Measurements from ENCODE around the gene SCARB2. TPM values are rescaled to one million over a fixed set of nuclear protein-coding genes. Genes with fewer than 3 reads are reported as not detected.

Gene SCARB2
- total RNA-seq, 2 experiments from 2014 or later = 34.4 to 36.0 TPM

DNA sequence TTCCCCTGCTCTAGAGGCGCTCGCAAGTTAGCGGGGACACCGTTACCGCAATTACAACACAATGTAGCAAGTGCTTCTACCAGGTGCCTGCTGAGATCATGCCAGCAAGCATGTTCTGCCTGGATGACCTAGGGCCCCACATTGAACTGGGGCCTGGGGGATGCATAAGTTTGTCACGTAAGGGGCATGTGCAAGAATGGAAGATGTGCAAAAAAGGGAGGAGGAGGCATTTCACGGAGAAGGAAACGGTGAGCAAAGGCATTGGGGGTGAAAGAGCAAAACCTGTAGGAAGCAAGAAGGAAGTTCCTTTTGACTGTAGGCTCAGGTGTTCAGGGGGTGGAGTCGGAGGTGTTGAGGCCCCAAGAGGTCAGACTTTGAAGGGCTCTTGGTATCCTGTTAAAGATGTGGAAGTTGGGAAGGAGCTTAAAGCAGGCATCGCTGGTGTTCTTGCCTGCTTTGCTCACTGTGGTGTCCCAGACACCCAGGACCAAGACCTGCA is 602 bp upstream of the SCARB2 start:
- Histone ChIP-seq H3K27ac (ENCODE audit: low read depth in 1 of 2, low read length in 2 of 2) (peak overlapping the region; percentile 76 to 82), H3K9me3 (ENCODE audit: control insufficient read depth in 1 of 2, insufficient read depth in 1 of 2, low read length in 2 of 2) (no peaks in the 10 kb centered on the region), H3K27me3 (ENCODE audit: control insufficient read depth in 1 of 2, insufficient read depth in 2 of 2, low read length in 2 of 2) (no peaks in the 10 kb centered on the region), H3K4me3 (ENCODE audit: low read length) (peak overlapping the region; percentile 83), H3K4me1 (ENCODE audit: insufficient read depth, low read length) (peaks cover 40% of the 10 kb centered on the region), H3K36me3 (ENCODE audit: insufficient read depth, low read length) (no peaks in the 10 kb centered on the region)
- Mint-ChIP-seq H3K9me3 (no peaks in the 10 kb centered on the region), H3K4me3 (peak overlapping the region; percentile 81), H3K27ac (peak overlapping the region; percentile 81), H3K4me1 (ENCODE audit: low read depth) (peaks cover 51% of the 10 kb centered on the region), H3K27me3 (no peaks in the 10 kb centered on the region), H3K36me3 (ENCODE audit: low read depth) (peaks cover 8% of the 10 kb centered on the region)
- CTCF ChIA-PET = interaction anchor here (0.7 kb wide), 2 partner anchors 14 to 35 kb away, joined by 3 read pairs; no protein-coding TSS in a partner anchor
- DNase-seq = peak in 1 of 14 experiments; percentile 49
- TF ChIP-seq, protein P1, sequence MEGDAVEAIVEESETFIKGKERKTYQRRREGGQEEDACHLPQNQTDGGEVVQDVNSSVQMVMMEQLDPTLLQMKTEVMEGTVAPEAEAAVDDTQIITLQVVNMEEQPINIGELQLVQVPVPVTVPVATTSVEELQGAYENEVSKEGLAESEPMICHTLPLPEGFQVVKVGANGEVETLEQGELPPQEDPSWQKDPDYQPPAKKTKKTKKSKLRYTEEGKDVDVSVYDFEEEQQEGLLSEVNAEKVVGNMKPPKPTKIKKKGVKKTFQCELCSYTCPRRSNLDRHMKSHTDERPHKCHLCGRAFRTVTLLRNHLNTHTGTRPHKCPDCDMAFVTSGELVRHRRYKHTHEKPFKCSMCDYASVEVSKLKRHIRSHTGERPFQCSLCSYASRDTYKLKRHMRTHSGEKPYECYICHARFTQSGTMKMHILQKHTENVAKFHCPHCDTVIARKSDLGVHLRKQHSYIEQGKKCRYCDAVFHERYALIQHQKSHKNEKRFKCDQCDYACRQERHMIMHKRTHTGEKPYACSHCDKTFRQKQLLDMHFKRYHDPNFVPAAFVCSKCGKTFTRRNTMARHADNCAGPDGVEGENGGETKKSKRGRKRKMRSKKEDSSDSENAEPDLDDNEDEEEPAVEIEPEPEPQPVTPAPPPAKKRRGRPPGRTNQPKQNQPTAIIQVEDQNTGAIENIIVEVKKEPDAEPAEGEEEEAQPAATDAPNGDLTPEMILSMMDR (IDR thresholded peaks at IDR 0.05) = no peak
- intact Hi-C loops (cut with DNase I, micrococcal nuclease) = loop anchor here in 1 of 2 experiments (5.0 to 10.0 kb wide), 5 partner anchors 227 to 943 kb away; partner anchors contain the start of genes CCNG2, CCNI and CDKL2
- ATAC-seq (ENCODE audit: poor library complexity) = peak; percentile 2
- POLR2A ChIA-PET = interaction anchor here (0.8 to 2.6 kb wide), 6 partner anchors 15 to 1607 kb away, joined by 3 to 18 read pairs (median 4); partner anchors contain the start of genes NUP54 and SDAD1

DNA sequence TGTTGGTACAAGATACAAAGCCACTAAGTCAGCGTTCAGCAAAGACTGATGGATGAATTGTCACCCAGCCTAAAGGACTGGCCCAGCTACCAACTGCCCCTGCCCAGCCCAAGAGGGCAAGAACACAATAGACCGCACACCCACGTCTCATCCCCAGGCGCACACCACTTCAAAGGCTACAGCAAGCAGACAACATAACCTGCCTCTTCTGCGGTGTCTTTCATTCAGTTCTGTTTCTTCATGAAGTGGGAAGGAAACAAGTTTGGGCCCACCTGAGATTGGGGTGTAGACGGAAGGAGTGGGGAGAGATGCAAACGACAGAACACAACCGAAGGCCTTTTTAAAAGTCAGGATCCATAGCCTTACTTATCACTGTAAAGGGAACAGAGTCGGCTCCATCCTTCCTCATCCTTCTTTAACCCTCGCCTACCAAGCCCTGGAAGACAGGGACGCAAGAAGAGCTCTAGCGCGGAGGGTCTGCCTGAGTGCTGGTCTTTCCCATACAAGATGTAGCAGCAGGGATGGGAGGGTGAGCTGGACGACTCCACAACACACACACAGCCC is 691 bp downstream of the SCARB2 start:
- H3K27me3 Mint-ChIP-seq = no peaks in the 10 kb centered on the region
- no peaks in the 10 kb centered on the region for H3K9me3 Mint-ChIP-seq
- peak overlapping the region; percentile 83 for H3K4me3 ChIP-seq (ENCODE audit: low read length)
- DNase-seq (peak in 12 of 14 experiments; percentile 10 to 85 (median 44)), ATAC-seq (ENCODE audit: poor library complexity) (peak; percentile 52)
- peaks cover 62% of the 10 kb centered on the region for H3K4me1 Mint-ChIP-seq (ENCODE audit: low read depth)
- peak overlapping the region; percentile 76 to 79 for H3K27ac ChIP-seq (ENCODE audit: low read depth in 1 of 2, low read length in 2 of 2)
- no peaks in the 10 kb centered on the region for H3K9me3 ChIP-seq (ENCODE audit: control insufficient read depth in 1 of 2, insufficient read depth in 1 of 2, low read length in 2 of 2)
- intact Hi-C loops (cut with DNase I, micrococcal nuclease) = loop anchor here (2.0 to 10.0 kb wide), 7 partner anchors 14 to 944 kb away; partner anchors contain the start of genes CCNG2 (in 1 of the 2), CCNI (in 1 of the 2), CDKL2 (in 1 of the 2) and NUP54 (in 1 of the 2)
- H3K27ac Mint-ChIP-seq = peak overlapping the region; percentile 95
- TF ChIP-seq, protein P1 (IDR thresholded peaks at IDR 0.05) = no peak
- POLR2A ChIA-PET = interaction anchor here (0.9 to 2.6 kb wide), 11 partner anchors 8 to 1608 kb away, joined by 3 to 18 read pairs (median 4); partner anchors contain the start of genes NUP54 and SDAD1
- peaks cover 8% of the 10 kb centered on the region for H3K36me3 Mint-ChIP-seq (ENCODE audit: low read depth)
- no peaks in the 10 kb centered on the region for H3K36me3 ChIP-seq (ENCODE audit: insufficient read depth, low read length)
- no peaks in the 10 kb centered on the region for H3K27me3 ChIP-seq (ENCODE audit: control insufficient read depth in 1 of 2, insufficient read depth in 2 of 2, low read length in 2 of 2)
- peak overlapping the region; percentile 92 for H3K4me3 Mint-ChIP-seq
- CTCF ChIA-PET = no interaction called here
- peaks cover 48% of the 10 kb centered on the region for H3K4me1 ChIP-seq (ENCODE audit: insufficient read depth, low read length)

- H3K36me3 Mint-ChIP-seq (ENCODE audit: low read depth) = peaks cover 8% of the 10 kb centered on the region
- intact Hi-C loops (cut with DNase I, micrococcal nuclease) = loop anchor here (2.0 to 10.0 kb wide), 8 partner anchors 13 to 945 kb away; partner anchors contain the start of genes CCNG2 (in 1 of the 2), CCNI (in 1 of the 2), CDKL2 (in 1 of the 2) and NUP54 (in 1 of the 2)
- TF ChIP-seq, protein P1 (IDR thresholded peaks at IDR 0.05) = no peak
- Histone ChIP-seq H3K36me3 (ENCODE audit: insufficient read depth, low read length) (no peaks in the 10 kb centered on the region), H3K4me1 (ENCODE audit: insufficient read depth, low read length) (peaks cover 48% of the 10 kb centered on the region), H3K27me3 (ENCODE audit: control insufficient read depth in 1 of 2, insufficient read depth in 2 of 2, low read length in 2 of 2) (no peaks in the 10 kb centered on the region), H3K9me3 (ENCODE audit: control insufficient read depth in 1 of 2, insufficient read depth in 1 of 2, low read length in 2 of 2) (no peaks in the 10 kb centered on the region), H3K27ac (ENCODE audit: low read depth in 1 of 2, low read length in 2 of 2) (peak overlapping the region in 1 of 2 donors; percentile 79), H3K4me3 (ENCODE audit: low read length) (peak overlapping the region; percentile 83)
- no peaks in the 10 kb centered on the region for H3K9me3 Mint-ChIP-seq
- H3K4me1 Mint-ChIP-seq (ENCODE audit: low read depth) = peaks cover 71% of the 10 kb centered on the region
- H3K4me3 Mint-ChIP-seq = peak overlapping the region; percentile 92
- no peaks in the 10 kb centered on the region for H3K27me3 Mint-ChIP-seq
- POLR2A ChIA-PET = interaction anchor here (1.1 to 2.6 kb wide), 6 partner anchors 7 to 540 kb away, joined by 3 to 18 read pairs (median 5); partner anchors contain the start of genes NUP54 and SDAD1
- H3K27ac Mint-ChIP-seq = peak overlapping the region; percentile 95
- CTCF ChIA-PET = interaction anchor here (1.7 kb wide), 1 partner anchor 32 kb away, joined by 5 read pairs; no protein-coding TSS in a partner anchor
- no peak for ATAC-seq (ENCODE audit: poor library complexity)
- no peak for DNase-seq
Observed at GRCh38 chr4:76211769-76212708, 1.6 kb downstream of the SCARB2 start.

All from CD4-positive, alpha-beta T cell (primary cell).